GM21526 (cell line): ENCODE data around the gene SEMA5A.

Source experiments
- ATAC-seq: cut with Tn5 transposase; IDR thresholded peaks from one replicate; pipeline ENCODE4 v1.9.1; 2021; ENCODE audit warnings: moderate library complexity; ENCODE audit not compliant: unreplicated experiment, low FRiP score

SEMA5A gene

DNA sequence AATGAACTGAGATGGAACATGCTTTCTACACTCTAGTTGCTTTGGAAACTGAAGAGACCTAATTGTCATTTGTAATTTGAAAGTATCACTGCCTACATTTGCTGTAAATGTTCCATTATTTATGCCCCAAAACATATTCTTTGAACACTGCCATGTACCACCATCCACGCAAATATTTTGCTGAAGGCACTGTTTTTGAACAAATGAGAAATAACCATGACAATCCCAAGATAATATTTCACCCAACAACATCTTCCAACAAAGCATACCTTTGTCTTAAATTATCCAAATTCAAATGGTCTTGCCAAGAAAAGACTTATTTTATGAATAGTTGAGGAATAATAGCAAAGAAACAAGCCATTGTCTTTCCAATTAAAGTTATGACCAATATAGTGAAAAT is 356.2 kb downstream of the SEMA5A start:
- ATAC-seq, result no peak

DNA sequence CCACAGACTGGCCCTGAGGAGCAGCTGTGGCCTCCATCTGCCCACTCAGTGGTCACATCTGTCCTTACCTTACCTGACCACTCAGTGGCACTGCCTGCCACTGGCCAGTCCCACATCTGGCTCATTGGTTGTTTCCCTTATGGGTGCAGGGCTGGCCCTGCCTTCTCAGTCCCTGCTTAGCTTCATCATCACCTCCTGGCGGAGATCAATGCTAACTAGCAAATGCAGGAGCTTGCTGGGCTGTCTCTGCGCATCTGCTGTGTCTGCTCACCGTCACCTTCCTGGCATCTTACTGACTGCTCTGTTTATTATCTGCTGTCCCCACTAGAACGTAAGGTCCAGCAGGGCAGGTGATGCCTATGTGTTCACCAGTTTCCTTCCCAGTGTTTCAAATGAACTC is 356.9 kb downstream of the SEMA5A start:
- no peak for ATAC-seq

DNA sequence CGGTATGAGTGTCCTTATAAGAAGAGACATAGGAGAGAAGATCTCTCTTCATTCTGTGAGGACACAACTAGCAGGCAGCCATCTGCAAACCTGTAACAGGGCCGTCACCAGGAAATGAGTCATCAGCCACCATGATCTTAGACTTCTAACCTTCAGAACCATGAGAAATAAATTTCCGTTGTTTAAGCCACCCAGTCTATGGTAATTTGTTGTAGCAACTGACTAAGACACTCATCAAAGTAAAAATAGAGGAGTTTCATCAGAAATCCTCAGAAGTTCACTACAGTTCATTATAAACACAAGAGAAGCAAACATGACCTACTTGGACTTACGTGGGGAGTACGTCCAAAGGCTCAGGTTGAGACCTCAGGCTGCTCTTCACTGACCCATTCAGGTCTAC is 357.7 kb downstream of the SEMA5A start:
- no peak for ATAC-seq

DNA sequence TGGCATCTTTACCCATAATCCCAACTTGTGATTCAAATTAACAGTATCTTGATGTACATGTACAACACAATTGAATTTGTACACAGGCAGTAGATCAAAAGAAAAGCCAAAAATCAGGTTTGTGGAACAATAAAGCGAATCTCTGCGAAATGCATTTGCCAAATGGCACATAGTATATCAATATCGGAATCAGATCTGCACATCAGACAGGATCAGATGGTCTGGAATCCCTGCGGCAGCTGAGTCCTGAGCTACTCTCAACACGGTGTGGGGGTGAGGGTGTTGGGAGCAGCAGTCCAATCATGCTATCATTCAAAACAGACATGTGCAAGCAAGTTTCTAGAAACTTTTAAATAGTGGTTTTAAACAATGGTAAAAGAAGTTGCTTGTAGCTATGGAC is 358.3 kb downstream of the SEMA5A start:
- no peak for ATAC-seq

DNA sequence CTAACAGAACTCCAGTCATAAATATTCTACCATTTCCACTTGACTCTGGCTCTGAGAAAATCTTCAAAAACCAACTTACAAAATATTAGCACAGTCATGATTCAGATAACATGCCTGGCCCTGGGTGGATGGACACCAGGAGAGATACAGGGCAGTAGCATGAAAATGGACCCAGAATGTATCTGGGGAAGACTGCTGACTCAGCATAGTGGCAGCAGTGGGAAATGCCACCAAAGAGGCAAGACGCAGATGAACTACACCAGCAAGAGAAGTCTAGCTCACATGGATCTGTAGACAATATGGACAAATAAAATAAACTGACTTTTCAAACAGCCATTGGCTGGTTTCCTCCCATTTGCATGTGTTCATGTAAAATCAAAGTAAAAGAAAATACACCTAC is 359.8 kb downstream of the SEMA5A start:
- ATAC-seq, result no peak

DNA sequence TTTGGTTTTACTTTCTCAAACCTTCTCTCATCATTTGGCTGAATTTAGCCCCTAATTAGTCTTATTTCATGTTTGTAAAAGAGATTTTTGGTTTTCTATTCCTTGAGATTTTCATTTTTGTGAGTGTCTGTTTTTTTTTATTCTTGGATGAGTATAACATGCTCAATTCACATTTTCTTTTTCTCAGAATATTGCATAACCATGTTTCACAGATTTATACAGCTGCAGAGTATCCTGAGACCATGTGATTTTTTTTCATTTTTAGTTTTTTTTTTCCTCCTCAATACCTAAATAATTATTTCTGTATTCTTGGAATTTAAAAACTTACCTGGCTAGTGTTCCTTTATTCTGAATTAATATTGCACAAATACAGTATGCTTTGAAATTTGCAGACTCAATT is 361.9 kb downstream of the SEMA5A start:
- no peak for ATAC-seq

DNA sequence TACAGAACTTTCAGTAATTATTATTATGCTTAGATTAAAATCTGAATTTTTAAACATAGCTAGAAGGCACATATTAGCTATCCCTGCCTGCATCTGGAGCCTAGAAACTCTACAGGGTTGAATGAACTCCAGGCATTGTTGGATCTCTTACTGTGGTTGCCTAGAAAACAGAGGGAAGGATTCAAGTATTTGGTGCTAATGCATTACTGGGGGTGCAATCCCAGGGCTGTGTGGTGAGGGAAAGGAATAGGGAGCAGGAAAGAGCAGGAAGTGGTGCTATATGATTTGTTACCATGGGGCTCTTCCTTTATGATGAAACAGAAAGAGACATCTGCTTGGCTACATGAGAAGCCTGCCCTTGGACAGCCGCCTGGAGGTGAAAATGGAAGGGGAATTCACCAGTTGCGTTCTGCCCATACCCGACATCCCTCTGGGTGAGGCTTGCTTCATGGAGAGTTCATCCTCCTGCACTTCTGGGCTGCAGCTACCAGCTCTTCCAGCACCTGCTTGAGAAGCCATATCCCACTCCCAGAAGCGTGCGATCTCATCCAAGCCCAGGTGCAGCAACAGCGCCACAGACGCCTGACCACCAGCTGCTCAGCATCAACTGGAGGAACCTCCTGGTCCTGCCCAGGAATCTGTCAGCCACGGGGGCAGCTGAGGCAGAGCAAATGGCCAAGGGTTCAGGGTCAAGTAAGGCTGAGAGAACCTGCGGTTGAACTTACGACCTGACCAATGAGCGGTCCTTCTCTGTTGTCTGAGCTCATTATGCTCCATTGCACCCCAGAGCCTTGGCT is 362.8 kb downstream of the SEMA5A start:
- ATAC-seq, result no peak

DNA sequence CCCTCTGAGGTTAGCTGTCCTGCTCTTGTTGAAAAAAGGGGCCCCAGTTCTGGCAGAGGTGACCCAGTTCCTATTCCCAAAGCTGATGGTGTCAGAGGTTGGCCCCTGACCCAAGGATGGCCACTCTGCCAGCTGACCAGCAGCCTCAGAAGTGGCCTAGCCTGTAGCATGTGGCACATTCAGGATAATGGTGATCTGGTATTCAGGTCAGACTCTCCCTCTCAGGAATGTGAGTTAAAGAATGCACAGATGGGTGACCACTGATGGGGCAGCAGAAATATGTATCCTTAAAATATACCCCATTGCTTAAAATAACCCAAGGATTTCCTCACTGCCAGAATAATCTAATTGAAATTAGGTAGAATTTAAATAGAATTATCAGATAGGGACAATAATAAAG is 369.2 kb downstream of the SEMA5A start:
- ATAC-seq, result no peak

DNA sequence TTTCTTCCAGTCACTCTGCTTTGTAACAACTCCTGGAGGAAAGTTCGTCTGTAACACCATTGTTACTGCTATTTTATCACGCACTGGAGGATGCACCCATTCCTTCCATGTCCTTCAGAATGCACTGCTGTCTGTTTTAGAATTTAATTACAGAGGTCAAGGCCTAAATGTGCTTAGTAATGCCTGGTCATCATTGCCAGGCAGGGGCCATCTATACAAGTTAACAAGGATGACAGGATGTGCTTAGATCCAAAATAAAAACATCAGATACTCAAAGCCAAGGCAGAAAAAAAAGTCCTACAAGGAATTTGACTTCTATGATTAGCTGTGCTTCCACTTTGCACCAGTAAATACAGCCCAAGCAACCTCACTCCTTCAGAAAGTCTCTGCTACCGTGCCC is 371.4 kb downstream of the SEMA5A start:
- no peak for ATAC-seq

DNA sequence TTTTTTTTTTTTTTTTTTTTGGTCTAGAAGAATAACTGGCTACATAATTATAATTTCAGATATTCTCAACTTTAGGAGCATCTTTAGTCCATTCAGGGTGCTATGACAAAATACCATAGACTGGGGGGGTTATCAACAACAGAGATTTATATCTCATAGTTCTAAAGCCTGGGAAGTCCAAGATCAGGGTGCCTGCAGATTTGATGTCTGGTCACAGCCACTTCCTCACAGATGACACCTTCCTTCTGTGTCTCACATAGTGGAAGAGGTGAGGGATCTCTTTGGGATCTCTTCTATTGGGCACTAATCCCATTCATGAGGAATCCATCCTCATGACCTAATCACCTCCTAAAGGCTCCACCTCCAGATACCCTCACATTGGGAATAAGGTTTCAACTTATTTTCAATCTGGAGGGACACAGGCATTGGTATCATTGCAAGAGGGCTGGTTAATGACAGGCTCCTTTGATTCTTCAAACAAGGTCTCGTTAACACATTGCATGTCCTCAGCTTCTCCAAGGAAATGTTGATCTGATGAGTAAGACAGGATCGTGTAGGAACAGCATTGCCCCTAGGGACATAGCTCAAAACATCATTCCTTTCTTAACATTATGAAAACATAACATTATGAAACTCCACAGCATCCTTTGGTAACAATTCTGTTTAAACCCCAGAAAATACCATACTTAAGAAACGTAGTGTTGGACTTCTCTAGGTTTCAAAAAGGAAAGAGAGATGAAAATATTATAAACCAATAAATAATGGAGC is 372.4 kb downstream of the SEMA5A start:
- ATAC-seq, result no peak

DNA sequence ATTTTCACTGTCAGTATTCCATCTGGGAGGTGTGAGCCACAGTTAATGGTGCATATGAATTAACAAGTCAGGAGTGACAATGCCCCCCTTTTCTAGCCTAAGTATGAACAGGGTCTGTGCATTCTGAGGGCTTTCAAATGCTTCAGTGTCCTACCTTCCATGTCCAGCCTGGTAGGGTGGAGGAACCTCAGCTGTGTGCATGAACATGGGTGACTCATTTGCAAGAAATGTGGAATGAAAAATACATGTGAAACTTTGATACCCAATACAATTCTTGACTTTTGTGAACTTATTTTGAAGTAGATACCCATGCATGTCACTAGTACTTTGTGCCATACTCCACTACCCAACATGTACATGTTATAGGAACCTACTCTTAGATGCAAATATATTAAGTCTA is 375.8 kb downstream of the SEMA5A start:
- ATAC-seq, result no peak

DNA sequence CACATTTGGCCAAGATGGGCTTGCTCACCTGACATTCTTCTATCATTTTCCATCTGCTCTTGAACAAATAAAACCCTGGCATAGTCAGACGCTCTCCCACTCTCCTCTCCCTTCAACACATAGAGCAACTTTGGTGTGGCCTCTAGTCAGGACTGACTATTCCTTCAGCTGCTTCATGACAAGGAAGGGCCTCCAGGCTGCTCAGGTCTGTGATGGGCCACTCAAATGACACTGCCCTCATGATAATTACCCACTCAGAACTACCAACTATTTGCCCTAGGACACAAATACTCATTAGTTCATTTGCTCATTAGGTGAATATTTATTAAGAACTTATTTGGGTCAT is 376.3 kb downstream of the SEMA5A start:
- no peak for ATAC-seq

DNA sequence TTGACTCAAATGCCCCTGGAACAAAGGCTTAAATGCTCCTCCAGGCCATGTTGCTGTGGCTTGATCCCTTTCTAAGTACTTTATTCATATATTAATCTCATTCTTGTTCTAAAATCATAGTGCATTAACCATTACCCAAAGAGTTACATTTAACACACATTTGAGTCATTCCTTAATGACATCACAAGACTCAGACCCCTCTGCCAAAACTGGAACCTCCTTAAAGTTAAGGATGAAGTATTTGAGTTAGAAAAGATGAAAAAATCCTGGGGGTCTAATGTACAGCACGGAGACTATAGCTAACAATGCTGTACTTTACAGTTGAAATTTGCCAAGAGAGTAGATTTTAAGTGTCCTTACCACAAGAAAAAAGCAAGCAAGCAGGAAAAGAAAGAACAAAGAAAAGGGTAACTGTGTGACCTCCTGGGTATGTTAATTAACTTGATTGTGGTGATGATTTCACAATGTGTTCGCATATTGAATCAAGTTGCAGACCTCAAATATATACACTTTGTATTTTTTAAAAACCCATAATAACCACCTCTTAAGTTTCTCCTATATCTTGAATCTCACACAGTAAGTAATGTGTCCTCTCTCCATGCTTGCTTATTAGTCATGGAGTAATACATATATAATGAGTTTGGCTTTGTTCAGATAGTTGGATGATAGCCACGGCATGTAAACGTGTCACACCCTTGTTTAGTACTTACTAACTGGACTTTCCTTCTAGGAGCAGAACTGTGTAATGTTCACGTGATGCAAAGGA is 376.9 kb downstream of the SEMA5A start:
- ATAC-seq, result no peak

DNA sequence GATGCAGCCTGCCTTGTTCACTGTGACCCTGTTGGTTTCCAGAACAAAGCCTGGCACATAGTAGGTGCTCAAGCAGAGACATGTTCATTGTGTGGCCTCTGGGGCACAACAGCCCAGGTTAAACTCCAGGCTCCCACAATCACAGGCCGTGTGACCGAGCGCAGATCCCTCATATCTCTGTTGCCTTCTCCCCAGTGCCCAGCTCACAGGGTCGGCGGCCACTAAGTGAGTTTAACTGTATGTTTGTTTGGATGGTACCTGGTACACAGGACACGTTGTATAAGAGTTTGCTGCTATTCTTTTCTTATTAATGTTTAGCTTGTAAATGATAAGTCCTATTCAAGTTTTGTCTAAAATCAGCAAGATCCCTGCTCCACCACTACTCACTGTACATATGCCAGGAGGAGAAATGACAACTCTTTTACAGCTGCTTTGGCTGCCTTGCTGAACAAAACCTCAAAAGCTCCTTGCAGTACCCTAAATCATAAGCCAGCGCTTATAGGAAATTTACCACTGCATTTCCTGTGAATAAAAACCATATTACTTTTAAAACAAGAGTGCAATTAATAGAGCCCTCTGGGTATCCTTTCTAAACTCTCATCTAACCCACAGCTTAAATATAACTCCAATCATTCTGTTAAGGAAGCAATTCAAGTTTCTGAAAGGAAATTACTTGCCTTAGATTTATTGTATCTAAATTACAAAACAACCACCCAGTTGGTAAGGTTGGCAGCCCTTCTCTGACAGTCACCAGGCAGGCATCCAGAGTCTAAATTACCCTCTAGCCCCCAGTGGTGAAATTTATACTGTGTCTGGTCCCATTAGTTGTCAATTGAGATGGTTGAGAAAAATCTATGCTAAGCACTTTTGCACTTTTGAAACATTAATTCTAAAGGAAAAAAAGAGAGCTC is 379.4 kb downstream of the SEMA5A start:
- no peak for ATAC-seq

DNA sequence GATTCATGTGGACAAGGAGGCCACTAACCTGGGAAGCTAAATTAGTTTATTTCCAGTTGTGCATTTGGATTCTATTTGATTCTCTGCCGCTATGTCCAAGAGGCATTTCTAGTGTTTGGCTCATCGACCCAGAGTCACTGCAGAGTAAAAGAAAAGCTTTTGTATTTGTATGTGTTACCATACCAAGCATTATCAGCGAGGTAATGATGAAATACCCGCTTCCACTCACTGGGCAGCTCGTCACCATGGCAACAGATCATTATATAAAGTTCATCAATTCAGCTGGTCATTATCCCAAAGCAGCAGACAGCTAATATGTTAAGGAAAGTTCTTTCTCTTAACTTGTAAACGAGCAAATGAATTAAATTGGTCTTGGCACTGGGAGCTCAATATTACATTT is 380.3 kb downstream of the SEMA5A start:
- no peak for ATAC-seq

DNA sequence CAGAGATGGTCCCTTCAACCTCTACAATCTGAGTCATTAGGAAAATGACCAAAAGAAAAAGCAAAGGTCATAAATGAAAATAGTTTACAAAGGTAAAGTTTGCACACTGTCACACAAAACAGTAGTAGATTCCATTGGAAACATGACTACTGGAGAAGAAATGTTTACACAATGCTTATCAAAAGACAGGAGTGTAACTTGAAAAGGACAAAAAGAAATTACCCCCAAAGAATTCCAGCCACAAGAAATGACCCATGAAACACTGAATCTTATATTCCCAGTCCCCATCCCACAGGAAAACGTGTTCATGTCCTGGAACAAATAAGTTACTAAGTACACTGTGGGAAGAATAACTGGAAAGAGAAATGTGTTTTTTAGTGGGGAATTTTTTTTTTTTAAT is 385.1 kb downstream of the SEMA5A start:
- ATAC-seq, result no peak

DNA sequence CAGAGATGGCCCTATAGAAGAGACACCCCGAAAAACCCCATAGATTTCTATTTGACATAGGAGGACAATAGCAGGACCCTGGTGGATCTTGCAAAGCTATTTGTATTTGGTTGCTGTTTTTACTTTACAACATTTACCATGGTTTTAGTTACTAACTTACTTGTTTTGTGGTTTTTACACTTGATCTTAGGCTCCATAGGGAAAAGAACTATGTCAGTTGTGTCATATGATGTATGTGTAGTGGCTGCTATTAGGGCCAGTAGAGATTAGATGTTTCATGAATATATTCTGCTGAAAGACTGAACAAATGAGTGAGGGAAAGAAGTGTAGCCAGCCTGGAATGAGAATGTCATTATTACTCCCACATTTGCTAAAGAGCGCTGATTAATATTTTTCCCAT is 388.1 kb downstream of the SEMA5A start:
- ATAC-seq, result no peak

DNA sequence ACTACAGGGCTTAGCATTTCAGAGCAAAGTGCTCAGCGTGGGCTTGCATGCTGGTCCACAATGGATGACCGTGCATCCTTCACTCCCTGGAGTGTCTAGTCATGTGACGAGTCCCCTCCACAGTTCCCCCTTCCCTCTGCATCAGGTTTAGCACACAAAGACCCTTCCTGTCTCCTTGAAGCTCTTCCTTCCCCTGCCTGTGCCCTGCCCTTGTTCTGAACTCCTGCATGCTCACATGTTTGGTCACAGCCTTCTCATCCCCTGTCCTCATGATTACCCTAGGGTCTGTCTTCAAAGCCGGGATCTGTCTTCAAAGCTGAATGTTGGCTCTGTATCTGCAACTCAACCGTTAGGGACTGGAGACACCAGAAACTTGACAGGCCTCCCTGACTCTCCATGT is 388.9 kb downstream of the SEMA5A start:
- no peak for ATAC-seq

DNA sequence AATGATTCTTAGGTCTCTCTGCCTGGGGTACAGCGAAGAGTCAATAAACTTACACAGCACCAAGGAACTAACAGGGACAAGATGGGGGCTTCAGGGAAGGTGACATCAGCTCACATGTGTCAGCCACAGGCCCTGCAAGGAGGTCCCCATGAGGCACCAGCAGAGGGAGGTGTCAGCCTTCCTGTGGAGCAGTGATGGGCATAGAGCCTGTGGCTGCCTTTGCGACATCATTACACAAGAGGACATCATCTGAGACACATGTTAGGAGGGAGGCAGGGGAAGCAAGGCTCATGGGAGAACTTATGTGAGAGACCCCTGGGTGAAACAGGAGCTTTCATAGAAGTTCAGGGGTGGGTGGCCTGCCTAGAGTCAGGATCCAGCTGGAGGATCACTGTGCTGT is 389.6 kb downstream of the SEMA5A start:
- ATAC-seq, result no peak

DNA sequence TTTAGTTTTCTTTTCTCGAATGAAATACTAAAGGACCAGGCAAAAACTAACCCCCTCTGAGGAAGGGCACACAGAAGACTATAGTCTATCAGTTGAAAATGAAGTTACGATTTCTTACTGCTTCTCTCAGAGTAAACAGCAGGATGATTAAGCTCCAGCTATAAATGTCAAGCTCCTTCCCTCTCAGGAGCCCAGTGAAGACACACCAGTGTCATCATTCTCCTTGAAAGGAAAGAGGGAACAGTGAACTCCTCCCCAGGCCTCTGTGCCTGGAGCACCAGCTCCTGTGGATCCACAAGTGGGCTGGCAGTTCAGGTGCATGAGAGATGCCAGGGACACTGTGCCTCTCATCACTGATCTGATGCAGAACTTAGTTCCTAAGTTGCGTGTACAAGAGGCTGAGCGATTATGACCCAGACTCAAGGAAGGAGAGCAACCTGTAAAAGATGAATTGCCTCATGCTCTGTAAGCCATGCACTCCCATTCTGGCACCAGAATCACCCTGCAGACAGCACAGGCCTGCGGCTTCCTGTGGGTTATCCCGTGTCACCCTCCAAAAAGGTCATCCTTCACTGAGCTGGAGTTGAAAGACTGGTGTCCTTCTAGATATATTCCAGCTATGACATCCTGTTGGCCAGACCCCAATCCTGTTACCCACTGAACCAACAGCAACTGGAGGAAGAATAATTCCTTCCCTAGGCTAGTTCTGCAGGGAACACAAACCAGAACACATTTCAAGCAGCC is 394.0 kb downstream of the SEMA5A start:
- ATAC-seq, result no peak
